Smooth muscle cell (in vitro differentiated cells): ENCODE measurements around the gene HJV. TPM values are rescaled to one million over a fixed set of nuclear protein-coding genes. Genes with fewer than 3 reads are reported as not detected.

Source experiments
- DNase-seq: peaks from one replicate; lab custom pipeline; 2025; ENCODE audit not compliant: unreplicated experiment; lab: John Stamatoyannopoulos, UW
- H2AFZ ChIP-seq: fragments of 200-600 bp; sonication (generic); 2 replicates; pipeline ENCODE4 v1.6.0; 2016; ENCODE audit warnings: antibody characterized with exemption, low read depth, mild to moderate bottlenecking
- H3F3A ChIP-seq: fragments of 200-600 bp; sonication (generic); 2 replicates; pipeline ENCODE4 v1.6.0; 2017; ENCODE audit warnings: antibody characterized with exemption, low read depth
- H3K27ac ChIP-seq: fragments of 200-600 bp; sonication (generic); 2 replicates; pipeline ENCODE4 v1.5.1; 2016; ENCODE audit warnings: low read depth, mild to moderate bottlenecking
- H3K27me3 ChIP-seq: fragments of 200-600 bp; sonication (generic); 2 replicates; pipeline ENCODE4 v1.6.1; 2016; ENCODE audit warnings: low read depth, mild to moderate bottlenecking
- H3K36me3 ChIP-seq: fragments of 200-600 bp; sonication (generic); 2 replicates; pipeline ENCODE4 v1.5.1; 2016; ENCODE audit warnings: low read depth
- H3K4me1 ChIP-seq: fragments of 200-600 bp; sonication (generic); 2 replicates; pipeline ENCODE4 v1.5.1; 2016; ENCODE audit warnings: low read depth
- H3K4me2 ChIP-seq: fragments of 200-600 bp; sonication (generic); 2 replicates; pipeline ENCODE4 v1.6.0; 2016; ENCODE audit warnings: mild to moderate bottlenecking
- H3K4me3 ChIP-seq: fragments of 200-600 bp; sonication (generic); 2 replicates; pipeline ENCODE4 v1.5.1; 2016; ENCODE audit warnings: mild to moderate bottlenecking
- H3K79me2 ChIP-seq: fragments of 200-600 bp; sonication (generic); 2 replicates; pipeline ENCODE4 v1.6.0; 2016; ENCODE audit warnings: low read depth, mild to moderate bottlenecking
- H3K9ac ChIP-seq: fragments of 200-600 bp; sonication (generic); 2 replicates; pipeline ENCODE4 v1.6.0; 2016; ENCODE audit warnings: low read depth
- H3K9me3 ChIP-seq: fragments of 200-600 bp; sonication (generic); replicated peaks from 2 replicates; pipeline ENCODE4 v1.5.1; 2016; ENCODE audit warnings: low read depth
- H4K20me1 ChIP-seq: fragments of 200-600 bp; sonication (generic); 2 replicates; pipeline ENCODE4 v1.6.0; 2016; ENCODE audit warnings: low read depth
- WGBS: methylation state at CpG from one replicate; pipeline ENCODE4 v1.1.7; 2016; ENCODE audit warnings: low lambda C conversion rate; 5-methylcytosine and 5-hydroxymethylcytosine counted together
- polyA plus RNA-seq: library from polyadenylated mRNA; unstranded; fragments of >200 nt; fragmentation: Nextera tagmentation; extraction: Ambion mirVana; gene quantifications from 2 replicates; pipeline ENCODE4 v1.2.1, GENCODE V29; 2016
- total RNA-seq: library from RNA; depleted of rRNA; stranded (reverse); fragments of >200 nt; gene quantifications from 2 replicates; pipeline ENCODE4 v1.2.3, GENCODE V29; 2014
- TF ChIP-seq, protein P1 (sequence below): fragments of 200-600 bp; sonication (generic); IDR thresholded peaks from 2 replicates; pipeline ENCODE4 v1.5.1; 2017; ENCODE audit warnings: borderline replicate concordance, mild to moderate bottlenecking, antibody characterized with exemption; ENCODE audit not compliant: insufficient read depth, poor library complexity, severe bottlenecking

Gene HJV
- total and polyA plus RNA-seq, 2 experiments from 2014 or later, result not detected

DNA sequence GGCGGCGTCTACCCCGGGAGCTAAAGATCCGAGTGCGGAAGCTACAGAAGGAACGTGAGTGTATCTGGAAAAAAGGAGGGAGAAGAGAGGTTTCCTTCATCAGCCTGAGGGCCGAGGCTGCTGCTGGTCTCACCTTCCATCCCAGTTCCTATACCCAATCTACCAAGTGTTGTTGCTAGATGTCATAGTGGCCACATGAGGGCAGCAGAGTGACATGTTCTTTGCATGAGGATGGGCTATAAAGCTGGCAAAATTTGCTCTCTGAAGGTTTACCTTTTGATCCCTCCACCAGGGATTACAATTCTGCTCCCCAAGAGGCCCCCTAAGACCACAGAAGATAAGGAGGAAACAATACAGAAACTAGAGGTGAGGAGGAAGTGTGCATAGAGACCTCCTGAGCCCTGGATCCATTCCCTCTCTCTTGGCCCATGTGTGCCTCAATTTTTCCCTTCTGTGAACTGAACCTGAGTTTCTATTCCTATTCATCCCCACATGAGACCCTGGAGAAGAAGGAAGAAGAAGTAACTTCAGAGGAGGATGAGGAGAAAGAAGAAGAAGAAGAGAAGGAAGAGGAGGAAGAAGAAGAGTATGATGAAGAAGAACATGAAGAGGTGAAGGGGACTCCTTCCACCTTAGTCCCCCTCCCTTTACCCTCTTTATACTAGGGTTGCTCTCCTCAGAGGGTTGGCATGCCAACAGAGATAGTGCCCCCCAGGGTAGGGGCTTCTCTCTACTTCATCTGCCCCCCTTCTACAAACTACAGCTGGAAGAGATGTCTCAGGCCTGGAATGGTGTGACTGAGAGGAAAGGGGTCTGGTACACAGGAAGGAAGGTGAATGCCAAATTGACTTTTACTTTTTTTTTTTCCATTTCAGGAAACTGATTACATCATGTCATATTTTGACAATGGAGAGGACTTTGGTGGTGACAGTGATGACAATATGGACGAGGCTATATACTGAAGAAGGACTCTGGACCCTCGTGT lies 43.8 kb downstream of the HJV start:
- H3K4me1 ChIP-seq, result peaks cover 21% of the 10 kb centered on the region
- H3K4me2 ChIP-seq, result peak overlapping the region; percentile 82
- no peaks in the 10 kb centered on the region for H3K9me3 ChIP-seq
- H3F3A ChIP-seq, result peaks cover 15% of the 10 kb centered on the region
- no peak overlapping the region for H3K4me3 ChIP-seq
- peak overlapping the region; percentile 99 for H3K27ac ChIP-seq
- TF ChIP-seq, protein P1, sequence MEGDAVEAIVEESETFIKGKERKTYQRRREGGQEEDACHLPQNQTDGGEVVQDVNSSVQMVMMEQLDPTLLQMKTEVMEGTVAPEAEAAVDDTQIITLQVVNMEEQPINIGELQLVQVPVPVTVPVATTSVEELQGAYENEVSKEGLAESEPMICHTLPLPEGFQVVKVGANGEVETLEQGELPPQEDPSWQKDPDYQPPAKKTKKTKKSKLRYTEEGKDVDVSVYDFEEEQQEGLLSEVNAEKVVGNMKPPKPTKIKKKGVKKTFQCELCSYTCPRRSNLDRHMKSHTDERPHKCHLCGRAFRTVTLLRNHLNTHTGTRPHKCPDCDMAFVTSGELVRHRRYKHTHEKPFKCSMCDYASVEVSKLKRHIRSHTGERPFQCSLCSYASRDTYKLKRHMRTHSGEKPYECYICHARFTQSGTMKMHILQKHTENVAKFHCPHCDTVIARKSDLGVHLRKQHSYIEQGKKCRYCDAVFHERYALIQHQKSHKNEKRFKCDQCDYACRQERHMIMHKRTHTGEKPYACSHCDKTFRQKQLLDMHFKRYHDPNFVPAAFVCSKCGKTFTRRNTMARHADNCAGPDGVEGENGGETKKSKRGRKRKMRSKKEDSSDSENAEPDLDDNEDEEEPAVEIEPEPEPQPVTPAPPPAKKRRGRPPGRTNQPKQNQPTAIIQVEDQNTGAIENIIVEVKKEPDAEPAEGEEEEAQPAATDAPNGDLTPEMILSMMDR, result peak; percentile 81
- H2AFZ ChIP-seq, result peak overlapping the region; percentile 16
- no peaks in the 10 kb centered on the region for H3K36me3 ChIP-seq
- peak overlapping the region; percentile 95 for H3K9ac ChIP-seq
- H4K20me1 ChIP-seq, result no peaks in the 10 kb centered on the region
- no peak for DNase-seq
- H3K27me3 ChIP-seq, result no peaks in the 10 kb centered on the region
- WGBS, result 19% methylated on average over 9 of the region's 9 CpGs
- H3K79me2 ChIP-seq, result no peaks in the 10 kb centered on the region

DNA sequence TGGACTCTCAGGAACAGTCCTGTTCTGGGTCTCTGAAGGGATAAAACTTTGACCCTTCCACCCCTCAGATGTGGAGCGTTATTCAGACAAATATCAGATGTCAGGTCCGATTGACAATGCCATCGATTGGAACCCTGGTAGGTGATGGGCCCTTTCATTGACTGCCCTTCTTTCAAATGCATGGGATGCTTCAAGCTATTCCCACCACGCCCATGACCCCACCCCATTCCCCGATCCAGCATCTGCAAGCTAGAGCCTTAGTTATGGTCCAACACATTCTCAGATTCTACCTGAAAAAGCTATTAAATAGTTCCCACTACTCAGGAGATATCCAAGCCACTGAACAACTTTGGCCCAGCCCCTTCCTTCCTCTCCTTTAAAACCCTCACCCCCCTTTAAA lies 44.5 kb downstream of the HJV start:
- H3K4me2 ChIP-seq, result no peak overlapping the region
- no peaks in the 10 kb centered on the region for H3K9me3 ChIP-seq
- H4K20me1 ChIP-seq, result no peaks in the 10 kb centered on the region
- no peak overlapping the region for H2AFZ ChIP-seq
- peaks cover 15% of the 10 kb centered on the region for H3F3A ChIP-seq
- H3K27me3 ChIP-seq, result no peaks in the 10 kb centered on the region
- no peak overlapping the region for H3K27ac ChIP-seq
- no peaks in the 10 kb centered on the region for H3K79me2 ChIP-seq
- no peak for DNase-seq
- no peaks in the 10 kb centered on the region for H3K36me3 ChIP-seq
- 73% methylated on average over 5 of the region's 5 CpGs for WGBS
- TF ChIP-seq, protein P1, result no peak
- H3K9ac ChIP-seq, result no peak overlapping the region
- no peak overlapping the region for H3K4me3 ChIP-seq
- H3K4me1 ChIP-seq, result peaks cover 21% of the 10 kb centered on the region

DNA sequence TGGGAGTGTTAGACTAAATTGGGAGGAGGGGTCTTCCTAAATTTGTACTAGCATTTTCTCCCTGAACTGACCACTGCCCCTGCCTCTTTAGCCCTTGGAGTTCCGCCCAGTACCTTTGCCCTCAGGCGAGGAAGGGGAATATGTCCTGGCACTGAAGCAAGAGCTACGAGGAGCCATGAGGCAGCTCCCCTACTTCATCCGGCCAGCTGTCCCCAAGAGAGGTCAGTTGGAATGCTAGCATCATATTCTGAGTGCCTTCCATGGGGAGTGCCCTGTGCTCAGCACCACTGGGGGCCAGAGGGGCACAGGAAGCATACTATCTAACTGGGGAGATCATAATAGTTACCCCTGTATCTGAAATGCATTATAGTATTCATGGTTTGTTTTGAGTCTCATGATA lies 46.3 kb downstream of the HJV start:
- TF ChIP-seq, protein P1, result no peak

More for the DNA sequence above, 46.3 kb downstream of the HJV start:
- Histone ChIP-seq H4K20me1 (no peaks in the 10 kb centered on the region), H3K4me2 (no peak overlapping the region), H3K27ac (no peak overlapping the region), H3K27me3 (no peaks in the 10 kb centered on the region), H3K36me3 (no peaks in the 10 kb centered on the region), H3K9me3 (no peaks in the 10 kb centered on the region), H3K9ac (no peak overlapping the region), H2AFZ (no peak overlapping the region), H3K79me2 (no peaks in the 10 kb centered on the region), H3K4me1 (peaks cover 21% of the 10 kb centered on the region), H3K4me3 (no peak overlapping the region), H3F3A (peaks cover 10% of the 10 kb centered on the region)
- WGBS, result 87% methylated on average over 4 of the region's 4 CpGs
- DNase-seq, result no peak
